Activated CD4-positive, alpha-beta T cell treated with anti-CD3 and anti-CD28 coated beads for 36 hours (primary cell): ENCODE data around the gene OR51L1. TPM values are rescaled to one million over a fixed set of nuclear protein-coding genes. Genes with fewer than 3 reads are reported as not detected.

Source experiments
- total RNA-seq, 2 experiments: library from RNA; stranded (reverse); gene quantifications; one replicate each; pipeline ENCODE4 v1.2.3, GENCODE V29; 2021

OR51L1 gene
- total RNA-seq, 2 experiments from 2014 or later: not detected

Other genes starting within 250 kb of the OR51L1 start
- gene OR51F1, start 224.9 kb upstream of the OR51L1 start, total RNA-seq: not detected
- not detected for gene OR52R1, start 190.5 kb upstream of the OR51L1 start, total RNA-seq
- gene OR51F2, start 173.5 kb upstream of the OR51L1 start, total RNA-seq: not detected
- not detected for gene OR51S1, start 145.6 kb upstream of the OR51L1 start, total RNA-seq
- not detected for gene OR51T1, start 113.0 kb upstream of the OR51L1 start, total RNA-seq
- gene OR51A7, start 91.1 kb upstream of the OR51L1 start, total RNA-seq: not detected
- not detected for gene OR51G2, start 75.5 kb upstream of the OR51L1 start, total RNA-seq
- not detected for gene OR51G1, start 70.5 kb upstream of the OR51L1 start, total RNA-seq
- not detected for gene OR51A4, start 47.2 kb upstream of the OR51L1 start, total RNA-seq
- gene OR51A2, start 39.1 kb upstream of the OR51L1 start, total RNA-seq: not detected
- gene OR52J3, start 51.7 kb downstream of the OR51L1 start, total RNA-seq: not detected
- gene OR52E2, start 64.8 kb downstream of the OR51L1 start, total RNA-seq: not detected
- not detected for gene OR52E1, start 74.7 kb downstream of the OR51L1 start, total RNA-seq
- gene OR52A5, start 143.5 kb downstream of the OR51L1 start, total RNA-seq: not detected
- gene OR52A1, start 159.9 kb downstream of the OR51L1 start, total RNA-seq: not detected
- gene OR51V1, start 205.8 kb downstream of the OR51L1 start, total RNA-seq: not detected
- not detected for gene HBB, start 232.2 kb downstream of the OR51L1 start, total RNA-seq
- gene HBD, start 239.6 kb downstream of the OR51L1 start, total RNA-seq: not detected